Breast epithelium (tissue), 3 donors: ENCODE results near the gene SSBP4.

Source experiments
- POLR2A ChIP-seq: fragments of 450-650 bp; IDR thresholded peaks from one replicate; pipeline ENCODE4 v1.6.1; 2016; ENCODE audit warnings: antibody characterized with exemption, mild to moderate bottlenecking, moderate library complexity
- POLR2AphosphoS5 ChIP-seq, 3 donors: sonication (generic); formaldehyde crosslinking; IDR thresholded peaks; one replicate each; pipeline ENCODE4 v1.6.1; 2017; ENCODE audit warnings: antibody characterized with exemption in 3 of 3
- TF ChIP-seq, protein P1 (sequence below), 3 donors: fragments of 450-650 bp; IDR thresholded peaks; one replicate each; pipeline ENCODE4 v1.5.1; 2016 to 2017; ENCODE audit warnings: antibody characterized with exemption in 3 of 3, mild to moderate bottlenecking in 3 of 3, moderate library complexity in 3 of 3

GRCh38 chr19:18474366-18474887, 55.2 kb downstream of the SSBP4 start:
- TF ChIP-seq, protein P1, sequence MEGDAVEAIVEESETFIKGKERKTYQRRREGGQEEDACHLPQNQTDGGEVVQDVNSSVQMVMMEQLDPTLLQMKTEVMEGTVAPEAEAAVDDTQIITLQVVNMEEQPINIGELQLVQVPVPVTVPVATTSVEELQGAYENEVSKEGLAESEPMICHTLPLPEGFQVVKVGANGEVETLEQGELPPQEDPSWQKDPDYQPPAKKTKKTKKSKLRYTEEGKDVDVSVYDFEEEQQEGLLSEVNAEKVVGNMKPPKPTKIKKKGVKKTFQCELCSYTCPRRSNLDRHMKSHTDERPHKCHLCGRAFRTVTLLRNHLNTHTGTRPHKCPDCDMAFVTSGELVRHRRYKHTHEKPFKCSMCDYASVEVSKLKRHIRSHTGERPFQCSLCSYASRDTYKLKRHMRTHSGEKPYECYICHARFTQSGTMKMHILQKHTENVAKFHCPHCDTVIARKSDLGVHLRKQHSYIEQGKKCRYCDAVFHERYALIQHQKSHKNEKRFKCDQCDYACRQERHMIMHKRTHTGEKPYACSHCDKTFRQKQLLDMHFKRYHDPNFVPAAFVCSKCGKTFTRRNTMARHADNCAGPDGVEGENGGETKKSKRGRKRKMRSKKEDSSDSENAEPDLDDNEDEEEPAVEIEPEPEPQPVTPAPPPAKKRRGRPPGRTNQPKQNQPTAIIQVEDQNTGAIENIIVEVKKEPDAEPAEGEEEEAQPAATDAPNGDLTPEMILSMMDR (IDR thresholded peaks at IDR 0.05), result no peak
- TF ChIP-seq POLR2AphosphoS5 (IDR thresholded peaks at IDR 0.05) (no peak), POLR2A (no peak)
